ENCODE results near the gene METTL25.

- TF ChIP-seq POLR2A (IDR thresholded peaks at IDR 0.05; ENCODE audit: low read length) = no peak
- TF ChIP-seq GATA1 (IDR thresholded peaks at IDR 0.05; ENCODE audit: low read depth, low read length) = no peak
Observed at GRCh38 chr12:82400819-82401218, 42.5 kb downstream of the METTL25 start.
